Mucosa of descending colon (tissue), 3 donors: ENCODE results near the gene CYB561D1. TPM values are rescaled to one million over a fixed set of nuclear protein-coding genes. Genes with fewer than 3 reads are reported as not detected.

Source experiments
- ATAC-seq: fragments of 200-7000 bp; cut with Tn5 transposase; one replicate; pipeline ENCODE4 v1.9.1; 2020; ENCODE audit warnings: mild to moderate bottlenecking, moderate library complexity
- DNase-seq, 3 donors: peaks; one replicate each; pipeline ENCODE4 v3.0.0-alpha.2; 2020
- H3K36me3 ChIP-seq: fragments of 200-600 bp; one replicate; pipeline ENCODE4 v1.8.0; 2021; ENCODE audit warnings: low read depth, mild to moderate bottlenecking
- H3K4me1 ChIP-seq: fragments of 200-600 bp; one replicate; pipeline ENCODE4 v1.8.0; 2021; ENCODE audit warnings: low read depth, mild to moderate bottlenecking
- H3K4me3 ChIP-seq: fragments of 200-600 bp; one replicate; pipeline ENCODE4 v1.8.0; 2021; ENCODE audit warnings: mild to moderate bottlenecking
- H3K9me3 ChIP-seq: fragments of 200-600 bp; one replicate; pipeline ENCODE4 v1.8.0; 2021; ENCODE audit warnings: mild to moderate bottlenecking
- intact Hi-C, 2 donors: fragments of 100-400 bp; cut with DNase I in 1 of 2; cut with micrococcal nuclease in 1 of 2; formaldehyde crosslinking; loops; one replicate each; pipeline versions ENCODE4 v1.11.0 to v1.11.1; 2022; cut with DNase I, micrococcal nuclease
- total RNA-seq, 3 donors: library from RNA; stranded (reverse); fragmentation: NEBNext Ultra II Directional in 2 of 3; extraction: Animal tissue kit (Norgen Biotek cat#: 25700) in 2 of 3; gene quantifications; one replicate each; pipeline versions ENCODE4 v1.2.1 to v1.2.4, GENCODE V29; 2021 to 2023
- TF ChIP-seq, protein P1 (sequence below): fragments of 200-600 bp; IDR thresholded peaks from one replicate; pipeline ENCODE4 v1.8.0; 2022; ENCODE audit warnings: antibody characterized with exemption, mild to moderate bottlenecking
- donor health status: DM: no; HTN: no; CAD: no; lungs with moderate emphysema.
- donor health status: DM: no; HTN: no; CAD: no.
- donor health status: DM: no; HTN: yes; CAD: no.

The CYB561D1 gene
- total RNA-seq, 3 donors from 2014 or later, result 16.0 to 18.7 (median 18.1) TPM

GRCh38 chr1:109491372-109491771 lies 2.5 kb upstream of the CYB561D1 start:
- Histone ChIP-seq H3K36me3 (no peaks in the 10 kb centered on the region), H3K4me1 (peaks cover 7% of the 10 kb centered on the region), H3K4me3 (no peak overlapping the region), H3K9me3 (no peaks in the 10 kb centered on the region)
- DNase-seq (no peak), ATAC-seq (no peak)
- TF ChIP-seq, protein P1, sequence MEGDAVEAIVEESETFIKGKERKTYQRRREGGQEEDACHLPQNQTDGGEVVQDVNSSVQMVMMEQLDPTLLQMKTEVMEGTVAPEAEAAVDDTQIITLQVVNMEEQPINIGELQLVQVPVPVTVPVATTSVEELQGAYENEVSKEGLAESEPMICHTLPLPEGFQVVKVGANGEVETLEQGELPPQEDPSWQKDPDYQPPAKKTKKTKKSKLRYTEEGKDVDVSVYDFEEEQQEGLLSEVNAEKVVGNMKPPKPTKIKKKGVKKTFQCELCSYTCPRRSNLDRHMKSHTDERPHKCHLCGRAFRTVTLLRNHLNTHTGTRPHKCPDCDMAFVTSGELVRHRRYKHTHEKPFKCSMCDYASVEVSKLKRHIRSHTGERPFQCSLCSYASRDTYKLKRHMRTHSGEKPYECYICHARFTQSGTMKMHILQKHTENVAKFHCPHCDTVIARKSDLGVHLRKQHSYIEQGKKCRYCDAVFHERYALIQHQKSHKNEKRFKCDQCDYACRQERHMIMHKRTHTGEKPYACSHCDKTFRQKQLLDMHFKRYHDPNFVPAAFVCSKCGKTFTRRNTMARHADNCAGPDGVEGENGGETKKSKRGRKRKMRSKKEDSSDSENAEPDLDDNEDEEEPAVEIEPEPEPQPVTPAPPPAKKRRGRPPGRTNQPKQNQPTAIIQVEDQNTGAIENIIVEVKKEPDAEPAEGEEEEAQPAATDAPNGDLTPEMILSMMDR, result no peak
- intact Hi-C loops, result loop anchor here in 1 of 2 donors (5.0 kb wide), 1 partner anchor 41 kb away; no protein-coding TSS in a partner anchor

DNA sequence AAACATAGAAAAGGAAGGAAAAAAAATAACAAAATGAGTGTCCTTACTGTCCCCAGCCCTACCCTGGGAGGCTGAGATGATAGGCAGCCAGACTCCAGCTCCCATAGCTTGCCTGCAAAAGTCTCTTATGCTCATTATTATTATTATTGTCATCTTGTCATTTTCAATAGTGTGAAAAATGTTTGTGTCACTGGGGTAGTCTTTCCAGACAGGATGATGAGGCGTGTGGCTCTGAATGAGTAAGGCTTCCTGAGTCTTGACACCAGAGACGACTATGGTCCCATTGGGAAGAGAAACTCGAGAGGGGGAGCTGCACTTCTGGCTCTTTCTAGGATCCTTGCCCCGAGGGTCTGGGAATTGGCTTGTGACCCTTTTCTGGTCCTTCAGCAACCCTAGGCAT lies 1.1 kb upstream of the CYB561D1 start:
- TF ChIP-seq, protein P1, result no peak
- H3K36me3 ChIP-seq, result no peaks in the 10 kb centered on the region
- ATAC-seq, result no peak
- H3K4me1 ChIP-seq, result peaks cover 7% of the 10 kb centered on the region
- H3K9me3 ChIP-seq, result no peaks in the 10 kb centered on the region
- intact Hi-C loops, result loop anchor here in 1 of 2 donors (5.0 kb wide), 1 partner anchor 40 kb away; no protein-coding TSS in a partner anchor
- H3K4me3 ChIP-seq, result no peak overlapping the region
- no peak for DNase-seq

GRCh38 chr1:109493227-109493626 lies 667 bp upstream of the CYB561D1 start:
- DNase-seq, result no peak
- Histone ChIP-seq H3K36me3 (no peaks in the 10 kb centered on the region), H3K4me3 (no peak overlapping the region)

GRCh38 chr1:109495738-109496137 lies 1.8 kb downstream of the CYB561D1 start:
- DNase-seq, result no peak
- H3K4me3 ChIP-seq, result no peak overlapping the region
- intact Hi-C loops, result no loop called here
- H3K36me3 ChIP-seq, result no peaks in the 10 kb centered on the region
- peaks cover 25% of the 10 kb centered on the region for H3K4me1 ChIP-seq
- ATAC-seq, result no peak
- TF ChIP-seq, protein P1, result no peak
- H3K9me3 ChIP-seq, result no peaks in the 10 kb centered on the region

More at GRCh38 chr1:109493227-109493626, 667 bp upstream of the CYB561D1 start:
- TF ChIP-seq, protein P1, result no peak
- peaks cover 7% of the 10 kb centered on the region for H3K4me1 ChIP-seq
- intact Hi-C loops, result loop anchor here in 1 of 2 donors (5.0 kb wide), 1 partner anchor 39 kb away; no protein-coding TSS in a partner anchor
- H3K9me3 ChIP-seq, result no peaks in the 10 kb centered on the region
- ATAC-seq, result no peak

- H3K4me3 ChIP-seq, result no peak overlapping the region
- TF ChIP-seq, protein P1, result no peak
- no peak for DNase-seq
- intact Hi-C loops, result no loop called here
- peaks cover 25% of the 10 kb centered on the region for H3K4me1 ChIP-seq
- H3K36me3 ChIP-seq, result no peaks in the 10 kb centered on the region
- no peak for ATAC-seq
- no peaks in the 10 kb centered on the region for H3K9me3 ChIP-seq
Observed at GRCh38 chr1:109497449-109498160, 3.7 kb downstream of the CYB561D1 start.
